ENCODE results near the gene DMKN.

DMKN gene, protein sequence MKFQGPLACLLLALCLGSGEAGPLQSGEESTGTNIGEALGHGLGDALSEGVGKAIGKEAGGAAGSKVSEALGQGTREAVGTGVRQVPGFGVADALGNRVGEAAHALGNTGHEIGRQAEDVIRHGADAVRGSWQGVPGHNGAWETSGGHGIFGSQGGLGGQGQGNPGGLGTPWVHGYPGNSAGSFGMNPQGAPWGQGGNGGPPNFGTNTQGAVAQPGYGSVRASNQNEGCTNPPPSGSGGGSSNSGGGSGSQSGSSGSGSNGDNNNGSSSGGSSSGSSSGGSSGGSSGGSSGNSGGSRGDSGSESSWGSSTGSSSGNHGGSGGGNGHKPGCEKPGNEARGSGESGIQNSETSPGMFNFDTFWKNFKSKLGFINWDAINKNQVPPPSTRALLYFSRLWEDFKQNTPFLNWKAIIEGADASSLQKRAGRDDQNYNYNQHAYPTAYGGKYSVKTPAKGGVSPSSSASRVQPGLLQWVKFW

DNA sequence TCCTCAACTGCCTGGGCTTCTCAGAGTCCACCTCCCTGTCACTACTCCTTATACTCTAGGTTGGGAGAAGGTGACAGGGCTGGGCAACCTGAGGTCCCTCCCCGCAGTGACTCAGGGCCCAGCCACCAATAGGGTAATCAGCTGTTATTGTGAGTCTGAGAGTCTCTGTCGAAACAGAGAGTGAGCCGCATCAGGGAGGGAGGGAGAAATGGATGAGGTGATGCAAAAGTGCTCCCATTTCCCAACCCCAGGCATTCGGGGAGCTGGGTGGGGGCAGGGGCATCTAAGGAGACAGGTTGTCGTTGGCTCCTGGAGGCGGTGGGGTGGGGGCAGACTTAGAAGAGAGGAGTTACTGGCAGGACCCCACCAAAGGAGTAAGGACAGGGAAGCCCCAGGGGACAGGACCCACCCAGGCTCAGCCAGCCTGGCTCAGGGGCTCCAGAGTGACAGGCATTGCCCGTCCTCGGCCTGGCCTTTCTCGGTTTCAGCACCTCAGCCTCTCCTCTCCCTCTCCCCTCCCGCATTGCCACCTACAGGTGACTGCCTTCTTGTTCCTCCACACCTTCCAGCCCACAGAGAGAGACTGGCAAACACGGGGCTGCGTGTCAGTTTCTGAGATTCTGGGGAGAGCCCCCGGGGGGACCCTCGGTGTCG lies at the start of gene DMKN:
Gene DMKN (minus strand): TSS at position 22 of the 654 bp plus-strand sequence. CDS start 174 bp downstream, outside the sequence.
- H3K27ac ChIP-seq: no peak within 1 kb of the TSS
- TF ChIP-seq, protein P1, sequence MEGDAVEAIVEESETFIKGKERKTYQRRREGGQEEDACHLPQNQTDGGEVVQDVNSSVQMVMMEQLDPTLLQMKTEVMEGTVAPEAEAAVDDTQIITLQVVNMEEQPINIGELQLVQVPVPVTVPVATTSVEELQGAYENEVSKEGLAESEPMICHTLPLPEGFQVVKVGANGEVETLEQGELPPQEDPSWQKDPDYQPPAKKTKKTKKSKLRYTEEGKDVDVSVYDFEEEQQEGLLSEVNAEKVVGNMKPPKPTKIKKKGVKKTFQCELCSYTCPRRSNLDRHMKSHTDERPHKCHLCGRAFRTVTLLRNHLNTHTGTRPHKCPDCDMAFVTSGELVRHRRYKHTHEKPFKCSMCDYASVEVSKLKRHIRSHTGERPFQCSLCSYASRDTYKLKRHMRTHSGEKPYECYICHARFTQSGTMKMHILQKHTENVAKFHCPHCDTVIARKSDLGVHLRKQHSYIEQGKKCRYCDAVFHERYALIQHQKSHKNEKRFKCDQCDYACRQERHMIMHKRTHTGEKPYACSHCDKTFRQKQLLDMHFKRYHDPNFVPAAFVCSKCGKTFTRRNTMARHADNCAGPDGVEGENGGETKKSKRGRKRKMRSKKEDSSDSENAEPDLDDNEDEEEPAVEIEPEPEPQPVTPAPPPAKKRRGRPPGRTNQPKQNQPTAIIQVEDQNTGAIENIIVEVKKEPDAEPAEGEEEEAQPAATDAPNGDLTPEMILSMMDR (conservative IDR thresholded peaks at IDR 0.05): 0 out of 2 replicates have a peak, but pooled peaks have one; percentile 12

DNA sequence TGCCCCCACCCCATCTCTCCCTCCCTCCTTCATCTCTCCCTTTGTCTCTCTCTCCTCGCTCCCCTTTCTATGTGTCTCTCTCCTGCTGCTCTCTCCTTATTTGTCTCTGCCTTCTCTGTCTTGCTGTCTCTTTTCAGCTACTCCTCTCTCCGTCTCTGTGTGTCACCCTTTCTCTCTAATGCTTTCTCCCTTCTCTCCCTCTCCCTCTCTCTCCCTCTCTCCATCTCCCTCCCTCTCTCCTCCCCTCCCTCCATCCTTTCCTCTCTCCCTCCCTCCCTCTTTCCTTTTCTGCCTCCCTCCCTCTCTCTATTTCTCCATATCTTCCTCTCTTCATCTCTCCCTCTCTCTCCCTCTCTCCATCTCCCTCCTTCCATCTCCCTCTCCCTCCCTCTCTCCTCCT lies 49.3 kb upstream of the DMKN start:
- no peak overlapping the region for H3K27ac ChIP-seq
- TF ChIP-seq, protein P1 (conservative IDR thresholded peaks at IDR 0.05): no peak

DNA sequence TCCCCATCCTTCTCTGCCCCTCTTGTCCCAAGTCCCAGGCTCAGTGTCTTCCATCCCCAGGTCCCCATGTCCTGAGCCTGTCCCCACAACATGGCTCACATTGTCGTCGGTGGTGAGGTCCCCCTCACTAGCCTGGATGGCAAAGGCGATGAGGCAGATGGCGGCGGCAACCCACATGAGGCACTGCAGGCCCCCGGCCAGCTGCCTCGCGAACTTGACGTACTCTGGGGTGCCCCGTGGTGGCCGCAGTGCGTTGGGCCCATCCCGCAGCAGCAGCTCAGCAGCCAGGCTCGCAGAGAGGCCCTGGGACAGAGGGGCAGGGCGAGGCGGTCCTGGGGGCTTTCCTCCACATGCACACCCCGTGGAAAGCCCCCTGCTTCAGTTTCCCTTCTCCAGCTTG lies 48.9 kb upstream of the DMKN start:
- TF ChIP-seq, protein P1 (conservative IDR thresholded peaks at IDR 0.05): no peak
- H3K27ac ChIP-seq: no peak overlapping the region

DNA sequence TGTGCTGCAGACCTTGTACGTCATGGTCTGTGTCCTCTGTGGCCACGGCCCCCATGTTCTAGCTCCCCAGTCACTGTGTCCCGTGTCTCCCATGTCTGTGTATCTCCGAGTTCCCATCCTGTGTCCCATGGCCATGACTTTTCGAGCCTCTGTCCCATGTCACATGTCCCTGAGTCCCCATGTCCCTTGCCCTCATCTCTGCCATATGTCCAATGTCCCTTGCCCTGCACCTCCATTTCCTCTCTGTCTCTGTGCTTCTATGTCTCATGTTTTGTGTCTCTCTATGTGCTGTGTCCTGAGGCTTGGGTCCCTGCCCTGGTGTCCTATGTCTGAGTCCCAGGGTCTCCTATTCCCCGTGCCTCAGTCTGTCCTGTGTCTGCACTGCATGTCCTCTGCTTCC lies 48.0 kb upstream of the DMKN start:
- no peak overlapping the region for H3K27ac ChIP-seq
- TF ChIP-seq, protein P1 (conservative IDR thresholded peaks at IDR 0.05): no peak

DNA sequence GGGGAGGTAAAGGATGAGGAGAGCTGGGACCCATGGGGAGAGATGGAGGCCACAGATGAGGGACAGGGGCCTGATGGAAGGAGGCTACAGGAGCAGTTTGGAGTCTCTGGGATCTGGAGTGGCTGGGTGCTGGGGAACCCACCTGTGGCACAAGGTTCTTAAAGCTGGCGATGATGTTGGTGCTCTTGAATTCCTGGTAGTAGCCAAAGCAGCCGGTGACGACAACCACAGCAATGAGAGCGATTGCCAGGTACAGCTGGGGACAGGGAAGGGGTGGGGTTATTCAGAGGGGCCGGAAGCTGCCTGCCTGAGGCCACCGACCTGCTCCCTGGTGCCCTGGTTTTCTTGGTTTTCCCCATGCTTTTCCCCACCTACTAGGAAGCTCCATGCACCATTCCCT lies 47.2 kb upstream of the DMKN start:
- TF ChIP-seq, protein P1 (conservative IDR thresholded peaks at IDR 0.05): no peak
- H3K27ac ChIP-seq: no peak overlapping the region

DNA sequence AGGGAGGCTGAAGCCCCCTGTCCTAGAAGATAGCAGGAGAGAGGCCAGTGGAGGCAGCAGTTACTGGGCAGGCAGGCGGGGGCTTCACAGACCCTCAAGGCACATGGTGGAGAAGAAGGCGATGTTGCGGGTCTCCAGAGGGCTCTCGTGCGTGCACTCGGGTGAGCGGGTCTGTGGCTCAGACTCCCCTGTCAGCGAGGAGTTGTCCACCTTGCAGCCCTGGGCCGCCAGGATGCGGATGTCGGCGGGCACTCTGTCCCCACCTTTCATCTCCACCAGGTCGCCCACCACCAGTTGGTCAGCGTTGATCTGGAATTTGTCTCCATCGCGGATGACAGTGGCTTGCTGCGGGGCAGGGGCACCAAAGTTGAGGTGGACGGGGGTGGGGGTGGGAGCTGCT lies 46.8 kb upstream of the DMKN start:
- H3K27ac ChIP-seq: no peak overlapping the region
- TF ChIP-seq, protein P1 (conservative IDR thresholded peaks at IDR 0.05): no peak

DNA sequence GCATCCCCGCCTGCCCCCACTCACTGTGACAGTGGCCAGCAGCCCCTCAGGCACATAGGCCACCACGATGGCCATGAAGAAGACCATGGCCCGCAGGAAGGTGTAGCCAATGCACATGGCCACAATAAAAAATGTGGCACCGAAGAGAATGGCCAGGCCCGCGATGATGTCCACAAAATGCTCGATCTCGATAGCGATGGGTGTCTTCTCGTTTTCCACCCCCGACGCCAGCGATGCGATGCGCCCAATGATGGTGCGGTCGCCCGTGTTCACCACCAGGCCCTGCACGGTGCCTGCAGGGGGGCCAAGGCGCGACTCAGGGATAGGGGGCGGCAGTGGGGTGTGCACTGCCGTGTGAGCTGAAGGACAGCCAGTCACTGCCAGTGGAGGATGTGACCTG lies 46.3 kb upstream of the DMKN start:
- H3K27ac ChIP-seq: no peak overlapping the region
- TF ChIP-seq, protein P1 (conservative IDR thresholded peaks at IDR 0.05): no peak
